GM18868 (cell line): ENCODE results near the gene TOX4.
A peak's percentile ranks its signal among the peaks of the same experiment; 100 is the strongest.

Experiments used
- ATAC-seq: cut with Tn5 transposase; IDR thresholded peaks from one replicate; pipeline ENCODE4 v1.9.1; 2021; ENCODE audit warnings: mild to moderate bottlenecking, moderate library complexity; ENCODE audit not compliant: unreplicated experiment

The TOX4 gene

DNA sequence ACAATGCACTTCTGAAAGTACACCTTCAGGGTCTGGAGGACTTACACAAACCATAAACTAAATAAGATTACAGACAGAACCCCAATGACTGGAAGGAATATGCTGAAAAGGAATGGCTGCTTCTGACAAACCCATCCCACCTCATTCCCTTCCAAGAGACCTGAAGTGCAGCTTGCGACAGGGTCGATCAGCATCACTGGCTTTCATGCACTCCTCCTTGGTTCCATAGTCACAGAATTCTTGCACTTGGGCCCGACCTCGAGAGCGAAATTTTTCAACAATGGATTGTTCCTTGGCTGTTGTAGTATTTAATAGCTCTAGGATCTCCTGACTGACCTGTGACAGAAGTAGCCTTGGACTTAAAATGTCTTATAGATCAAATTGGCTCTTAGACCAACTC is 24.6 kb downstream of the TOX4 start:
- no peak for ATAC-seq

DNA sequence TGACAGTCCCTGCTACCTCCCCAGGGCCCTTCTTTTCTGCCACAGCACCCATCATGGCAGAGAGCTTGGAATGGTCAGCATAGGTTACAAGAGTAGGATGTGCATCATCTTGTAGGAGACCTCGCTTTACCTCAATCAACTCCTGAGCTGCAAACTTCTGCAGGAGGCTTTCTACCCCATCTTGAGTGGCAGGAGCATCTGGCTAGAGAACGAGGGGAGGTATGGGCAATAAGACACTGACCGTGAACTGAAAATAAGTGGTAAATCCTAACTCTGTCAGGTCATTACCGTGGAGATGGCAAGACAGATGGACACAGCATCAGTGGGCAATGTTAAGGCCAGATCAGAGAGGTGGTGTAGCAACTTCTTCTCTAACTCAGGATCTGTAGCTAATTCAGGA is 26.4 kb downstream of the TOX4 start:
- no peak for ATAC-seq

DNA sequence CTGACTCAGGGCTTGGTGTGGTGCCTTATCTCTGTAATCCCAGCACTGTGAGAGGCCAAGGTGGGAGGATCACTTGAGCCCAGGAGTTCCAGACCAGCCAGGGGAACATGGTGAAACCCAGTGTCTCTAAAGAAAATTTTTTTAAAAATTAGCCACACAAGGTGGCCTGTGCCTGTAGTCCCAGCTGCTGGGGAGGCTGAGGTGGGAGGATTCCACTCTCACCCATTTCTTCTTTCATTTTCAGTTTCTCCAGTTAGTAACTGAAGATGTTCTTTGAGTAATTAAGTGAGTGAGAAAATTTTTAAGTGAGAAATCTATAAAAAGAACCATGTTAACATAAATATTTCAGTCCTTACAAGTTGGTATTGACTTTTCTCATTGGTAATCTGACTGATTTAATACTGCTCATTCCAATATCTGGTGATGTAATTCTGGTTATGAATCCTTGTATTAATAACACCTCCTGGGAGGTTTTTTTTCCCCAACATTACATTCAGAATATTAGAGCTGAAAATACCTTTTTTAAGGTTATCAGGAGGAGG is 28.1 kb downstream of the TOX4 start:
- peak; percentile 95 for ATAC-seq

DNA sequence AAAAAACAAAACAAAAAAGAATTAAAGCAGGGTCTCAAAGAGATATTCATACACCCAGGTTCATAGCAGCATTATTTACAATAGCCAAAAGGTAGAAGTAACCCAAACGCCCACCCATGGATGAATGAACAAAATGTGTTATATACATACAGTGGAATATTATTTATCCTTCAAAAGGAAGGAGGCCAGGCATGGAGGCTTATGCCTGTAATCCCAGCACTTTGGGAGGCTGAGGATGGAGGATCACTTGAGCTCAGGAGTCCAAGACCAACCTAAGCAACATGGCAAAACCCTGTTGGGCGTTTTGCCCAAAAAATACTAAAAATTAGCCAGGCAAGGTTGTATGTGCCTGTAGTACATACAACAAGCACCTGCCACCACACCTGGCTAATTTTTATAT is 29.6 kb downstream of the TOX4 start:
- ATAC-seq, result no peak

DNA sequence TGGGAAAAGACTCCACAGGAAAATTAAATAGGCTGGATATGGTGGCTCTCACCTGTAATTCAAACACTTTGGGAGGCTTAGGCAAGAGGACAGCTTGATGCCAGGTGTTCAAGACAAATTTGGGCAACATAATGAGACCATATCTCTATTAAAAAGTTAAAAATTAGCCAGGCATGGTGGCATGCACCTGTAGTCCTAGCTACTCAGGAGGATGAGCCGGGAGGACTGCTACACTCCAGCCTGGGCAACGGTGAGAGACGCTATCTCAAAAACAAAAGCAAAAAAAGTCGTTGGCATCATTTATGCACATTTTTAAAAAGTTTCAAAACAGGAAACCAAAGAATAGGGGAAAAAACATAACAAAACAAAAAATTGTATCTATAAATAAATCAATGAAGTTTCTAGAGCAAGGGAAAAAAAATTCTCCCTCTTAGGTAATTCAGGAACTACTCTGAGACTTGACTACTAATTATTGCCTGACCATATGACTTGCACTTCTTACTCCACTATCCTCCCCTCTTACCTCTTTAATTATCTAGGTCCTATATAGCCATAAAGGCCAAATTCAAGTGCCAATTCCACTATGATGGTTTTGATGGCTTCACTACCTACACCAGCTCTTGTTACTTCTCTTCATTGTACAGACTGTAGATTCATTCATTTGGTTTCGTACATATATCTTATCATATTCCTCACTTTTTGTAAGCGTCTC is 32.6 kb downstream of the TOX4 start:
- no peak for ATAC-seq

DNA sequence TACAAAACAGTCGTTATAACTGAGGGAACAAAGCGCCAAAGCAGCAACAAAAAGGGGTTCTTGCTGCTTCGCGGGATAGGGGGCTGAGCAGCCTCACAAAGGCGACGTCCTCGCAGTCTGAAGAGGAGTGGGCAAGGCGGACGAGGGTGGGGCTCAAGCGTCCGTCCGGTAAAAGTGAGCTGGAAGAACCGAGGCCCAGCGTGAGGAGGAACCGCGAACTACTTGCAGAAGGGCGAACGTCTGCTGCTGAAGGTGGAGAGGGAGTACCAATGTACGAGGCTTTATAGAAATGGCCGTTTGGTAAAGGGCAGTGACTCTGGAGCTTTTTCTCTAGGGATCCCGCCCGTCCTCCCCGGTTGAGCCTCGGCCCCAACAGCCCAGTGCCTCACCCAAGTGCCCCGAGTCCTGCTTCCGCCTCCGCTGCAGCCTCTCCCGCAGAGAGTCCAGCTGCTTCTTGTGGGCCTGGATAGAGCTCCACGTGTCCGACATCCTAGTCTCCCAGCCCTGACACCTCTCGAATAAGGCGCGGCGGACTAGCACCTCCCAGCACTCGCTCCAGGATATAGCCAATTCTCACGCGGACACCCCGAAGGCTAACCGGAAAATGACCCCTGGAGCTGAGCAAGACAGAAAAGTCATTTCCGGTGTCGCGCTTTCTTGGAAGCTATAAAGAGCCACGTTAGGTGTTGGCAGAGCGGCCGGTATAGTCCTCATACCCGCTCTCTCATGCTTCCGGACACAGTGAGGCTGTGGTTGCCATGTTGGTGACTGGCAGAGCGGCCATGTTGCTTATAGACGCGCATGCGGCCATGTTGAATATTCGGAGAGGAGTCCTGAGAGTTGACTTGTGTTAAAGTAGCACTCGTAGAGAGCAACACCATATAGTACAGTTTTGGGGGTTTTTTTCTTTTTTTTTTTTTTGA is 34.0 kb downstream of the TOX4 start, which contains the start of gene METTL3:
Gene METTL3 (minus strand): TSS at position 606 of the 923 bp plus-strand sequence. CDS start 117 bp downstream, at position 489.
- peak; percentile 99 for ATAC-seq

DNA sequence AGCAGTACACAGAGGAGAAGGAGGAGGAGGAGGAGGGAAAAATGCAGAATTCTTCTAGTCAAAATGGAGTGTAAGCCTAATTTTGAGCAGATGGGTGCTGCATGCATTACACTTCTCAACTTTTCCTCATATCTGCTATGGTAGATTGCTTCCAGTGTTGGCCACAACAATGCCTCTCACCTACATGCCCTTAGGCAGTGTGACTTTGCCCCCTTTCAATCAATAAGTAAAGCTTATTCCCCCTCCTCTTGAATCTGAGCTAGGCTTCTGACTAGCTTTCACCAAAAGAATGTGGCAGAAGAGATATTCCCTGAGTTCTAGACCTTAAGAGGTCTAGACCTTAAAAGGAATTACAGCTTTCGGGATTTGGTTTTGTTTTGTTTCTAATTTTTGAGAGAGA is 37.3 kb downstream of the TOX4 start:
- ATAC-seq, result no peak

DNA sequence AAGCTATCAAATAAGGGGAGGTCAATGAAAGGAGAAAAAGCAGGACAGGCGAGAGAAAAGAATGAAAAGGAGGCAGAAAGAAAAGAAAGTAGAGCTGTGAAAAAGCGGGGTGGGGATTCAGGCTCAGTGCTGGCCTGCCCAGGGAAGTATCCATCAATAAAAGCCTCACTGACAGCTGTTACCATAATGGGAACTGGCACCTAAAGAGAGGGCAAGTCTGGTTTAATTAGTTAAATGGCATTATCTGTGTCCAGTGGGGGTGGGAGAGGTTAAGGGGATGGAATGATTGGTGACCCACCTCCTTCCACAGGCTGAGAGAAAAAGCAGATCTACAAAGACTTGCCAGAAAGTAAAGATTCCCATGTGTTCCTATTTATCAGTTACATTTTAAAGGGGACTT is 41.7 kb downstream of the TOX4 start:
- ATAC-seq, result no peak

DNA sequence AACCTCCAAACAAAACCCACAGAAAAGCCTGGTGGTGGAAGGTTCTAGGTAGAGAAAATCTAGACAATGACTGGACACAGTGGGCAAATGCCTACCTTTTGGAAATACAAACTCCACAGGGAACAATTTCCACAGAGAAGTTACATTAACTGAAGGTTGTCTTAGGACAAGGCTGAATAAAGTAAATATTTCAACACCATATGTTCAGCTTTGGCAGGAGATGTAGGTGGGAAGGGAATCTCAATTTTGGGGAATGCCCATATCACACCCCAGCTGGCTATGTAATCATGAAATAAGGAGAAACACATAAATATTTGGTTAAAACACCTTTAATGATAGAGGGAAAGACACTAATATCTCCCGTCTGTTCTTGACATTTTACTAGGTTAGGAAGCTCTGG is 43.8 kb downstream of the TOX4 start:
- no peak for ATAC-seq

DNA sequence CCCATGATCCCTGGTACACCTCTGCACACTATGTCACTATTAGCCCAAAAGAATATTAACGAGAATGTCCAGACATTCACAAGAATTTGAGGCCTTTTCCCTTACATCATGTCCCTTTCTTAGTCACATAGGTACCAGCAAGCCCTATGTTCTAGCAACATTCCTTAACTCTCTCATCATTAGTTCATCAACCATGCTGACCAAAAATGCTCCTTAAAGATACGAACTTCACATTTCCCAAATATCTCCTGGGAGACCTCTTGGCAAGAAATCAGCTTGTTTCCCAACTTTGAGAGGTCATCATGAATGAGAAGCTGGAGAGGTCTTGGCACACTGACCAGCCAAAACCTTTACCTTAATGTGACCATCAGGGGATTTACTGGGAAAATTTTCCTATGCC is 44.5 kb downstream of the TOX4 start:
- no peak for ATAC-seq

DNA sequence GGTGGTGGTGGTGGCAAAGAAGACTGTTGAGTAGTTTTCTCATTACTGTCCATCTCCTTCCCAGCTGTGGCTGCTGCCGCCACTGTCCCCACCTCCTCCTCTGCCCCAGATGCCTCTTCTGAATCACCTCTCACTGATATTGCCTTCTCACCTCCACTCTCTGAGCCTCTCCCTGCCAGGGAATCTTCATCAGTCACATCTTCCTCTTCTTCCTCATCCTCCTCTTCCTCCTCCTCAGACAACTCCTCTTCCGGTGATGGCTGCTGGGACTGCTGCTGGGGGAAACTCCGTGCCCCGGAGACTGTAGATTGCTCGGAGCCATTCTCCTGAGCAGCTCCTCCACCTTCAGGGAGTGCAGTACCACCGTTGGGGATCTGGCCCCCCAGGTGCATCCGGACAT is 46.2 kb downstream of the TOX4 start:
- no peak for ATAC-seq

DNA sequence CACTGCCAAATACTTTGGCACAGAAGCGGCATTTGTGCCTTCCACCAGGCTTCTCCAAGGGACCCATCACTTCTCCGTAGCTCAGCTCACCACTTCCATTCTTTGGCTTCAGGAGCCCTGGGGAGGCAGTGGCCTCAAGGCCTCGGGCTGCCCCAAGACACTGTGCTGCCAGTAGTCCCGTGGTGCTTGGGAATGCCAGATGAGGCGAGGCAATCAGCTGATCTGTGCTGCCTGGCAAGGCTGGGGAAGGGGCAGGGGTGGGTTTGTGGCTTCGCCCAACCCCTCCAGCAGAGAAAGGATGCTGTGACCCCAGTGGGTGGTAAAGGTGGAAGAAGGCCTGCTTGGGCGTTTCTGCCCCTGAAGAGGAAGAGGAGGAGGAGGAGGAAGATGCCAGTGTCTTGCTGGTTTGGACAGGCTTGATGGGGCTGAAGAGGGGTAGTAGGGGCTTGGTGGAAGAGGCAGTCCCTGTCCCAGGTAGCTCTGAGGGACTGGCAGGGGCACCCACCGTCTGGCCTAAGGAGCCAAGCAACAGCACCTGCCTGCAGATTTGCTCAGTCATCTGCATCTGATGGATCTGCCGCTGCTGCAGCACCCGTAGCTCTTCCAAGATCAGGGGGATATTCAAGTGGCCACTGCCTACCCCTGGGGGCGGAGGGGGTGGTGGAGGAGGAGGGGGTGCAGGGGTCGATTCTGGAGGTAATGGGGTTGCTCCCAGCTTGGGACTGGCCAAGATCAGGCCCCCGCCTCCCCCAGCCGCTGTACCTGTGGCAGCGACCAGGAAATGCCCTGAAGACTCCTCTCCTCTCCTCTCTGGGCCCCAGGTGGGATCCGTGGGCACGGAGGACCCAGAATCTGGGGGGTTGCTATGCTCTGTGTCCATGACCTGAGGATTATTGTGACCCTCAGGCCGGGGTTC is 47.8 kb downstream of the TOX4 start:
- no peak for ATAC-seq

DNA sequence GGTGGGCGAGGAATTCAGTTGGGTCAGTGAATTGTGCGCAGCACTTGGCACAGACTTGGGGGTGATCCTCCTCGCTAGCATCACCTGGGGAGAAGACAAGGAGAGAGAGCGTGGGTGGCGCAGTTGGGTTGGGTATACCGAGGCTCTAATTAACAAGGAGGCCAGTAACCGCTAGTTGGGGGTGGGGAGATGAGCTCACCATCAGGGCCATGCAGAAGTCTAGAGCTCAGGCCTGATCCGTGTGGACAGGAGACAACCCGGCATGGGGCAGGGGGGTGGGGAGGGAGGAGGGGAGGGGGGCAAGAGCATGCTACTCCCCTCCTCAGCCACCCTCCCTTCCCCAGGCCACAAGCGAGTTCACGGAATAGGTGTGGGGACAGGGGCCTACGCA is 48.6 kb downstream of the TOX4 start:
- no peak for ATAC-seq

DNA sequence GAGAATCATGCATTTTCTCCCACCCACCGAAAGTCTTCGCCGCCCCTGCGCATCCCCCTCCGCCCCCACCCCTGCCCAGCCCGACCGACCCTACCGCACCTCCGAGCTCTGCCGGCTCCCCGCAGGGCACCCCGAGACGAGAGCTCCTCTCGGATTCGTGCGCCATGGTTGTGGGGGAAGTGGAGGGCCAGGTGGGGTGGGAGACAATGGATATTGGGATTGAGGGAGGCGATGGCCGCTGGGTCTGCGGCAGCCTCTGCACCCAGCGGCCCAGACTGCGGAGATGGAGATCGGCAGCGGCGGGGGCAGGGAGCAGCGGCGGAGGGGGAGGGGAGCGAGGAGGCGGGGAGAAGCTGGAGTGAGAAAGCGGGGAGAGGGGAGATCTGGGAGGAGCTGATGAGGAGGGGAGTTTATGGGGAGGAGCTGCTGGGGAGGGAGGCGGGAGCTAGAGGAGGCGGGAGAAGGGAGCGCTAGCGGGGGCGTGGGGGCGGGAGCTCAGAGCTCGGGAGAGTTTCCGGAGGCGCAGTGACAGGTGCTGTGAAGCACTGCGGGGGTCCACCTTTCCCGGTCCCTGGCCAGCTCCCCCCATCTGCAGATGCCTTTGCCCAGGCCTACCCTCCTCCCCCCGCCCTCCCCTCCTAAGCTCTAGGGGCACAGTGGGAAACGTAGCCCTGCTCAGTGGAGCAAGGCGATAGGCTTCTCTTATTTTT is 49.1 kb downstream of the TOX4 start, which contains the start of gene SALL2:
Gene SALL2 (minus strand): TSS at position 385 of the 710 bp plus-strand sequence. CDS start 219 bp downstream, at position 166.
- ATAC-seq, result peak; percentile 81

DNA sequence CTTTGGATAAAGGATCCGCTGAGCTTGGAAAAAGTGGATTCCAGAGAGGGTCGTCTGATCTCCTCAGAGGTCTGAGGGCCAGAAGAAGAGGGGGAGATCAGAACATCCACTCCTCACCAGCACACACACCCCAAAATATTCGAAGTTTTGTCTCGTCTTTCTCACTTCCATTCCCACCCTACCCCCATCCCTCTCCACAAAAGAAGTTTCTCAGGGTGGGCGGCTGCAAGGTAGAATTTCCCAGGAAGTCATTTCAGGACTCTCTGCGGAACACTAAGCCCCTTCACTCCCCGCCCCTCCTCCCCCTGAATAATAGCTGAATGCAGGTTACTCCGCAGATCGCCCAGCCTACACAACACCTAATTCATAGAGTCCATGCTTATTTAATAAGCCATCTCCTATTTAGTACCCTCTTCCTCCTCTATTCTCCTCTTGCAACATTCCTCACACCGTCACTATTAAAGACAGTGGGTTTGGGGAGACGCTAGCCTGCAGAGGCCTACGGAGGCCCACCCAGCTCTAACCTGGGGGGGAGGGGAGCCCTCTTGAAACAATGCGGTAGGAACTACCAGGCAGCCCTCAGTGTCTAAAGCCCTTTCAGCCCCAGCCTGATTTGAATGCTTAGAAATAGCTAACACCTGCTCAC is 49.8 kb downstream of the TOX4 start:
- ATAC-seq, result no peak

DNA sequence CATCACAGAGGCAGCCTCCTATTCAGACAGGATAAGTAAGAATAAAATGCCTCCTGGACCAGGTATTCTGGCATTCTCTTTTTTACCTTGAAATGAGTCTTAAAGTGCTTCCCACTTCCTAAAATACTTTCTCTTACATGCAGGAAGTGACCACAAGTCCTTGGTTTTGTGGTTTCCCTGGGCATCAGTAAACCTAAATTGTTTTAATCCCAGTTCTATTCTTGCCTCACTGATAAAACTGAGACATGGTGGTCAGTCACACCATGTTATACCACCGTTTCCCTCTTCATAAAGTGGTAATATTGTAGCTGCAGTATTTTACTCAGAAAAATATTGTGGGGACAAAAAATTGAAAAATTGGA is 50.3 kb downstream of the TOX4 start:
- ATAC-seq, result no peak

DNA sequence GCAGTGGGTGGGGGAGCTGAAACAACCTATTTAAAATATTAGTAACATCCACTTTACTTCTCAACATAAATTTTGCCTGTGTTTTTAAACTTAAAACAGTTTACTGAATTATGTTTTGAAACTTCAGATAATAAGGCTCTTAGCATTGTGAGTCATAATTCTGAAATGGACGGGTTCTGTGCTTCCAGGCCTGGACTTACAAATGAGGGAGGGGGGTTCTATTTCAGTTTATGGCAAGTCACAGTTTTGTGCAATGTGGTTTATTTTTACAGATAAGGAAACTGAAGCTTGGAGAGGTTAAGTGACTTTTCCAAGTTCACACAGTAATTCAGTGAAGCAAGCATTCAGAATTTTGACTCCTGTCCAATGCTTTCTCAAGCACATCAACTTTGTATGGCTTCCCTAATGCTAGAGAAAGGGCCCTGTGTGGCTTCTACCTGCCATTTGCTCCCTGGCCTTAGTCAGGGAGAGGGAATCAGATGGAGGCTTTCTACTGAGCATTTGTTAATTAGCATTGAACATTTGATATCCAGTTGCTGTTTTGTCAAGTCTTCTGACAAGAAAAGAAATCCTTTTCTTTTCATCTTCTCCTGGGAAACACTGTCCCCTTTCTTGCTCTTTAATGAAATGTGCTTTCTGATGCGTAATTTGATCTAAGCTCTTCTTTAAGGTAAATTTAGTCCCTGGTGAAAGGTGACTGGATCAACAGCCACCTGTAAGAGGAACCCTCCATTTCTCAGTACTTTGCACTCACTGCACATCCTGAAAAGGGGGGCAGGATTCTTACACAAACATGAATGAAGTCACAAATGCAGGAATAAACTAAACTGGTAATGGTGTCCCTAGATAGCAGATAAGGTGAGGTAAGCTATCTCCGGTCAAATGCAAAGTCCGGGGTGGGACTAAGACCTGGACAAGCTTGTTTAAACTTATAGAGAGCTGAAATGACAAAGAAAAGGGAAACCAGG is 51.7 kb downstream of the TOX4 start:
- no peak for ATAC-seq

DNA sequence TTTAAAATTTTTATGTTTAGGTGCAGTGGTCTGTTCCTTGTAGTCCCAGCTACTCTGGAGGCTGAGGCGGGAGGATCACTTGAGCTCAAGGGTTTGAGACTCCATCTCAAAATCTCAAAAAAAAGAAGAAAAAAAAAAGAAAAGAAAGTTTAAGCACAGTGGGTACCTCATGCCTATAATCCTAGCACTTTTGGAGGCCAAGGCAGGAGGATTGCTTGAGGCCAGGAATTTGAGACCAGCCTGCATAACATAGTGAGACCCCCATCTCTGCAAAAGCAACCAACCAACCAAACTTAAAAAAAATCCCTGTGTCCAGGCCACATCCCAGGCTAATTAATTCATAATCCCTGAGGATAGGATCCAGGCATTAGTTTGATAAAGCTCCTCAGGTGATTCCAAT is 52.5 kb downstream of the TOX4 start:
- ATAC-seq, result no peak
